GM10266 (cell line): ENCODE results near the gene TEKTIP1.

ENCODE experiments used
- DNase-seq: peaks from one replicate; pipeline ENCODE4 v3.0.0; 2012; ENCODE audit errors: extremely low spot score
- TF ChIP-seq, protein P1 (sequence below): IDR thresholded peaks from 2 replicates; pipeline ENCODE4 v1.5.1; 2012; ENCODE audit warnings: mild to moderate bottlenecking, low read depth; ENCODE audit not compliant: control insufficient read depth, insufficient read depth; ENCODE audit errors: missing control alignments

Gene TEKTIP1

DNA sequence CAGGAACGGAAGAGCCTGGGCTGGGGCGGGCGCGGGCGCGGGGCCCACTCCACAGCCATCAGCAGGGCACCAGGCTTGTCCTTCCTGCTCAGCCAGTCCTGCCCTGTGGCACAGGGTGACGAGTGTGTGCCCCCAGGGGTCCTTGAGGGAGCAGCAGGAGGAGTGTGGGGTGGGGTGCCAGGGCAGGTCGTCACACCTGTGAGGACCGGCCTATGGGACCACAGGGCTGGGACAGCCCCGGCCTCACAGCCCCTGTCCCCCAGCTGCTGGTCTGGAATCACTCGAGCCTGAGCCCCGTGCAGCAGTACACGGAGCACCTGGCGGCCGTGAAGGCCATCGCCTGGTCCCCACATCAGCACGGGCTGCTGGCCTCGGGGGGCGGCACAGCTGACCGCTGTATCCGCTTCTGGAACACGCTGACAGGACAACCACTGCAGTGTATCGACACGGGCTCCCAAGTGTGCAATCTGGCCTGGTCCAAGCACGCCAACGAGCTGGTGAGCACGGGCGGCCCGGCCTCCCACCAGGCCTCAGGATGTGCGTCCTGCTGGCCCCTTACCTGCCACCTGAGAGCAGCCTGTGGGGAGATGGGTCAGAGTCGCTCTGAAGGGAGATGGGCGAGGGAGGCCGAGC, 6.7 kb upstream of the TEKTIP1 start:
- no peak for DNase-seq
- TF ChIP-seq, protein P1, sequence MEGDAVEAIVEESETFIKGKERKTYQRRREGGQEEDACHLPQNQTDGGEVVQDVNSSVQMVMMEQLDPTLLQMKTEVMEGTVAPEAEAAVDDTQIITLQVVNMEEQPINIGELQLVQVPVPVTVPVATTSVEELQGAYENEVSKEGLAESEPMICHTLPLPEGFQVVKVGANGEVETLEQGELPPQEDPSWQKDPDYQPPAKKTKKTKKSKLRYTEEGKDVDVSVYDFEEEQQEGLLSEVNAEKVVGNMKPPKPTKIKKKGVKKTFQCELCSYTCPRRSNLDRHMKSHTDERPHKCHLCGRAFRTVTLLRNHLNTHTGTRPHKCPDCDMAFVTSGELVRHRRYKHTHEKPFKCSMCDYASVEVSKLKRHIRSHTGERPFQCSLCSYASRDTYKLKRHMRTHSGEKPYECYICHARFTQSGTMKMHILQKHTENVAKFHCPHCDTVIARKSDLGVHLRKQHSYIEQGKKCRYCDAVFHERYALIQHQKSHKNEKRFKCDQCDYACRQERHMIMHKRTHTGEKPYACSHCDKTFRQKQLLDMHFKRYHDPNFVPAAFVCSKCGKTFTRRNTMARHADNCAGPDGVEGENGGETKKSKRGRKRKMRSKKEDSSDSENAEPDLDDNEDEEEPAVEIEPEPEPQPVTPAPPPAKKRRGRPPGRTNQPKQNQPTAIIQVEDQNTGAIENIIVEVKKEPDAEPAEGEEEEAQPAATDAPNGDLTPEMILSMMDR, result no peak

DNA sequence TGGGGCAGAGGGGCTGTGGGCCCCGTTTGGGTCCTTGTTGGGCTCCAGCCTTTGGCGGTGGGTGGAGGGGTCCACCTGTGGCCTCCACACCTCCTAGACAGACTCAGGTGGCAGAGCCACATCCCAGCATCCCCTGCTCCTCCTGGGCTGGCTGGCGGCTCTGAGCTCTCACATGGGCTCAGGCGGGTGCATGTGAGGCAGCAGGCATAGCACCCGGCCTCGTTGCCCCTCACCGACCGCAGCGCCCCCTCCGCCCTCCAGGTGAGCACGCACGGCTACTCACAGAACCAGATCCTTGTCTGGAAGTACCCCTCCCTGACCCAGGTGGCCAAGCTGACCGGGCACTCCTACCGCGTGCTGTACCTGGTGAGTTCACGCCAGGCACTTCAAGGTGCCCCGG, 5.9 kb upstream of the TEKTIP1 start:
- TF ChIP-seq, protein P1, result no peak
- DNase-seq, result no peak

DNA sequence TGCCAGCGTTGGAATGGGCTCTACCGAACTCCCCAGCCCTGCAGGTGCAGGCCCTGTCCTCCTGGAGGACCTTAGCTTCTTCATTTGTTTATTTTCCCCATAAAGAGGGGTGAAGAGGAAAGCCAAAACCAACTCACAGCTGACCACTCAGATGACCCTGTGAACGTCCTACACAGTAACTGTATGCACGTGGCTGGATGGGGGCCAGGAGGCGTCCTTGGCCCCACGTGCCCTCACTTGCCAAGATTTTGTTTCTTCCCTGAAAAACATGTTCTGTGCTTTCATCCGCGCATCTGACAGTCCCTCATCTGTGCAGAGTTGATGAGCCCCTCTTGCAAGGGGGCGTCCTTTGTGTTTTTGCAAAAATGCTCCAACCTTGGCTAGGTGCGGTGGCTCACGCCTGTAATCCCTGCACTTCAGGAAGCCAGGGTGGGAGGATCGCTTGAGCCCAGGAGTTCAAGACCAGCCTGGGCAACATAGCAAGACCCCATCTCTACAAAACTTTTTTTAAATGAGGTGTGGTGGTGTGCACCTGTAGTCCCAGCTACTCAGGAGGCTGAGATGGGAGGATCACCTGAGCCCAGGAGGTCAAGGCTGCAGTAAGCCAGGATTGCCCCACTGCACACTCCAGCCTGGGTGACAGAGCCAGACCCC, 5.3 kb upstream of the TEKTIP1 start:
- TF ChIP-seq, protein P1, result no peak
- DNase-seq, result no peak

DNA sequence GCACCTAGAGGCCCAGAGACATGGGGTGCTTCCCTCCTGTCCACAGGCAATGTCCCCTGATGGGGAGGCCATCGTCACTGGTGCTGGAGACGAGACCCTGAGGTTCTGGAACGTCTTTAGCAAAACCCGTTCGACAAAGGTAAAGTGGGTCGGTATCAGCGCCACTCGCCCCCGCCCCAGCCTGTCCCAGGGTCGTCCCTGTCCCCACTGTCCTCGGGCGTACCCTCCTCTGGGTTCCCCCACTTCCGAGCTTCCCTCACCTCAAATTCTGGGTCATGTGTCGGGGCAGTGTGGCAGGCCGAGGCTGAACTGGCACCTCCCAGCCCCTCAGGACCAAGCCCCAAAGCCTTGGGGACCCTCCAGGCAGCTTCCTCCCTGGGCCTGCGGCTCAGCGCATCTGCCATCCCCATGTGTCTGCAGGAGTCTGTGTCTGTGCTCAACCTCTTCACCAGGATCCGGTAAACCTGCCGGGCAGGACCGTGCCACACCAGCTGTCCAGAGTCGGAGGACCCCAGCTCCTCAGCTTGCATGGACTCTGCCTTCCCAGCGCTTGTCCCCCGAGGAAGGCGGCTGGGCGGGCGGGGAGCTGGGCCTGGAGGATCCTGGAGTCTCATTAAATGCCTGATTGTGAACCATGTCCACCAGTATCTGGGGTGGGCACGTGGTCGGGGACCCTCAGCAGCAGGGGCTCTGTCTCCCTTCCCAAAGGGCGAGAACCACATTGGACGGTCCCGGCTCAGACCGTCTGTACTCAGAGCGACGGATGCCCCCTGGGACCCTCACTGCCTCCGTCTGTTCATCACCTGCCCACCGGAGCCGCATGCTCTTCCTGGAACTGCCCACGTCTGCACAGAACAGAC, 4.4 kb upstream of the TEKTIP1 start:
- TF ChIP-seq, protein P1, result no peak

DNA sequence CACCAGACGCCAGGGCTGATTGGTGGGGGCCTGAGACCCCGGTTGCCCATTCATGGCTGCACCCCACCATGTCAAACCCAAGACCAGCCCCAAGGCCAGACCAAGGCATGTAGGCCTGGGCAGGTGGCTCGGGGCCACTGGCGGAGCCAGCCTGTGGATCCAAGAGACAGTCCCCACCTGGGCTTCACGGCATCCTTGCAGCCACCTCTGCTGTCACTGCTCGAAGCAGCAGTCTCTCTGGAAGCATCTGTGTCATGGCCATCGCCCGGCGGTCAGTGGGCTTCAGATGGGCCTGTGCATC, 3.8 kb upstream of the TEKTIP1 start:
- no peak for DNase-seq
- TF ChIP-seq, protein P1, result no peak

More for the DNA sequence above, 4.4 kb upstream of the TEKTIP1 start:
- no peak for DNase-seq

DNA sequence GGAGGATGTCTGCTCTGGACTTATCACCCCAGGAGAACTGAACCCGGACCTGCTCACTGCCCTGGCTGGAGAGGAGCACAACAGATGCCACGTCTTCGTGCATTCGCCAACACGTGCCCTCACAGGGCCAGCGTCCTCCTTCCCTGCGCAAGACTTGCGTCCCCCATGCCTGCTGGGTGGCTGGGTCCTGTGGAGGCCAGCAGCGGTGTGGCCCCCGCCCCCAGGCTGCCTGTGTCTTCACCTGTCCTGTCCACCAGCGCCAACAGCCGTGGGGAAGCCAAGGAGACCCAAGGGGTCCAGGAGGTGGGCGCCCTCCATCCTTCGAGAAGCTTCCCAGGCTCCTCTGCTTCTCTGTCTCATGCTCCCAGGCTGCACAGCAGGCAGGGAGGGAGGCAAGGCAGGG, 3.4 kb upstream of the TEKTIP1 start:
- DNase-seq, result no peak
- TF ChIP-seq, protein P1, result no peak

DNA sequence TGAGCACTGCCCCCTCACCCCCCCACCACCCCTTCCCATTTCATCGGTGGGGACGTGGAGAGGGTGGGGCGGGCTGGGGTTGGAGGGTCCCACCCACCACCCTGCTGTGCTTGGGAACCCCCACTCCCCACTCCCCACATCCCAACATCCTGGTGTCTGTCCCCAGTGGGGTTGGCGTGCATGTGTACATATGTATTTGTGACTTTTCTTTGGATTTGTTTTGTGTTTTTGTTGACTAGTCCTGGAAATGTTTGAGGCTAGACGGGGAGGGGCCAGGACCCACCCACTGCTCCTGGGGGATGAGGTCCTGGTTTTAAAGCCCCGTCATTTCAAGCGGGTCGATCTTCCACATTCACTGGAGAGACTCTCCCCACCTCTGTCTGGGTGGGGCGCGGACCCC, 3.0 kb upstream of the TEKTIP1 start:
- TF ChIP-seq, protein P1, result no peak
- DNase-seq, result no peak
